Karpas-422 (cell line): Measurements from ENCODE around the gene VPS13A. TPM values are rescaled to one million over a fixed set of nuclear protein-coding genes. Genes with fewer than 3 reads are reported as not detected.

ENCODE experiments used
- DNase-seq: peaks from one replicate; pipeline ENCODE4 v3.0.0-alpha.2; 2015
- H2AFZ ChIP-seq: fragments of 200-600 bp; sonication (generic); 2 replicates; pipeline ENCODE4 v1.6.1; 2014; ENCODE audit warnings: antibody characterized with exemption, low read length, mixed read lengths
- H3K27ac ChIP-seq: fragments of 200-600 bp; sonication (generic); 2 replicates; pipeline ENCODE4 v1.5.1; 2014; ENCODE audit warnings: mild to moderate bottlenecking, low read length, moderate library complexity
- H3K27me3 ChIP-seq: fragments of 200-600 bp; sonication (generic); 2 replicates; pipeline ENCODE4 v1.6.1; 2014; ENCODE audit warnings: low read length, mixed read lengths
- H3K36me3 ChIP-seq: fragments of 200-600 bp; sonication (generic); 2 replicates; pipeline ENCODE4 v1.6.1; 2014; ENCODE audit warnings: low read length, mixed read lengths; ENCODE audit not compliant: insufficient read depth
- H3K4me1 ChIP-seq: fragments of 200-600 bp; sonication (generic); 2 replicates; pipeline ENCODE4 v1.6.1; 2014; ENCODE audit warnings: mild to moderate bottlenecking, low read length, mixed read lengths
- H3K4me2 ChIP-seq: fragments of 200-600 bp; sonication (generic); 2 replicates; pipeline ENCODE4 v1.6.1; 2014; ENCODE audit warnings: low read length, low read depth, mild to moderate bottlenecking; ENCODE audit not compliant: poor library complexity, severe bottlenecking
- H3K4me3 ChIP-seq: fragments of 200-600 bp; sonication (generic); 2 replicates; pipeline ENCODE4 v1.5.1; 2014; ENCODE audit warnings: mild to moderate bottlenecking, antibody characterized with exemption, low read length, mixed read lengths
- H3K79me2 ChIP-seq: fragments of 200-600 bp; sonication (generic); 2 replicates; pipeline ENCODE4 v1.6.1; 2014; ENCODE audit warnings: mild to moderate bottlenecking, low read length, mixed read lengths
- H3K9ac ChIP-seq: fragments of 200-600 bp; sonication (generic); 2 replicates; pipeline ENCODE4 v1.6.0; 2014; ENCODE audit warnings: low read length
- H3K9me2 ChIP-seq: fragments of 200-600 bp; sonication (generic), shearing (Covaris generic); replicated peaks from 2 replicates; pipeline ENCODE4 v1.6.0; 2014; ENCODE audit warnings: mild to moderate bottlenecking, low read length, moderate library complexity; ENCODE audit not compliant: insufficient read depth
- H3K9me3 ChIP-seq: fragments of 300-700, 200-600 bp; sonication (generic); 2 replicates; pipeline ENCODE4 v1.6.1; 2014; ENCODE audit warnings: low read length, mixed read lengths
- H4K20me1 ChIP-seq: fragments of 200-600 bp; sonication (generic); 2 replicates; pipeline ENCODE4 v1.6.1; 2014; ENCODE audit warnings: mild to moderate bottlenecking, antibody characterized with exemption, low read length, low read depth; ENCODE audit not compliant: insufficient read depth
- total RNA-seq: library from RNA; depleted of rRNA; stranded (reverse); fragments of >200 nt; shearing (Covaris generic); gene quantifications from 2 replicates; pipeline ENCODE4 v1.2.3, GENCODE V29; 2014; ENCODE audit warnings: low replicate concordance; rRNA removed

The VPS13A gene
- 47.3 and 141 TPM in 2 replicates for total RNA-seq

DNA sequence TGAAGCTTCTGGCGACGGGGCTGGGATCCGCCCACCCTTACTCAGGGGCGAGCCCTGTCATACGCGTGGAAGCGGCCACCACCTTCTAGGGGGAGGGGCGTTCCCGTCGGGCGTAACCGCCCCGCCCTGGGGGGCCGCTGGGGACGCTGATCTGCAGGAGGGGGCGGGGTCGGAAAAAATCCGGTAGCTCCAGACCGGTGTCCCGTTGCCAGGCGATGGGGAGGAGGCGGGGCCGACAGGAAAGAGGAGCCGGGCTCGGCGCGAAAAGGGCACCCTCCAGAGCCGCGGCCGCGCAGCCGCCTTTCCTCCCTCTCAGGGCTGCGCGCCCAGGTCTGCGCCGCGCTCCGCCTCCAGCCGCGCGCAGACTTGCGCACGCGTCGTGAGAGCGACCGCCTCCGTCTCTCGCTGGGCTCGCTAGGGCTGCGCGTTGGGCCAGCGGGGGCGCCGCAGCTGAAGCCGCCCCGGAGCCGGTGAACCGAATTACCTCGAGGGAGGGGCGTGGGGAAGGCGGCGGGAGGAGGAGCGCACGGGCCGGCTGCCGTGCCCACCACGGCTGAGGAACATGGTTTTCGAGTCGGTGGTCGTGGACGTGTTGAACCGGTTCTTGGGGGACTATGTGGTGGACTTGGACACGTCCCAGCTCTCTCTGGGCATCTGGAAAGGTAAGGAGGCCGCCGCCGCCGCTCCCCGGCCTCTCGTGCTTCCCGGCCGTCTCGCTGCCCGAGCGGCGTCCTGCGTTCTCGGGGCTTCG, at the start of gene VPS13A:
VPS13A (plus strand) TSS at position 392 of the 751 bp plus-strand sequence; CDS start at position 563, 171 bp downstream.
- Histone ChIP-seq H3K79me2 (peaks cover 47% of the 10 kb centered on the region), H3K4me1 (peaks cover 32% of the 10 kb centered on the region), H2AFZ (peak within 1 kb of the TSS; percentile 92), H3K4me2 (peak within 1 kb of the TSS; percentile 85), H3K27me3 (no peaks in the 10 kb centered on the region), H3K4me3 (peak within 1 kb of the TSS; percentile 87), H4K20me1 (no peaks in the 10 kb centered on the region), H3K9ac (peak within 1 kb of the TSS; percentile 94), H3K9me2 (no peaks in the 10 kb centered on the region), H3K27ac (peak within 1 kb of the TSS; percentile 49), H3K36me3 (peaks cover 5% of the 10 kb centered on the region; the same call in 1 of the 2 replicates), H3K9me3 (no peaks in the 10 kb centered on the region)
- peak; percentile 99 for DNase-seq

GRCh38 chr9:77128125-77128789, 49.1 kb upstream of the VPS13A start:
- Histone ChIP-seq H3K4me3 (no peak overlapping the region), H3K9ac (no peak overlapping the region), H3K9me2 (no peaks in the 10 kb centered on the region), H3K27me3 (no peaks in the 10 kb centered on the region; the same call in 1 of the 2 replicates), H3K4me1 (no peaks in the 10 kb centered on the region), H3K36me3 (no peaks in the 10 kb centered on the region), H3K27ac (no peak overlapping the region), H4K20me1 (no peaks in the 10 kb centered on the region), H2AFZ (no peak overlapping the region), H3K9me3 (no peaks in the 10 kb centered on the region), H3K79me2 (no peaks in the 10 kb centered on the region), H3K4me2 (no peak overlapping the region)
- no peak for DNase-seq

DNA sequence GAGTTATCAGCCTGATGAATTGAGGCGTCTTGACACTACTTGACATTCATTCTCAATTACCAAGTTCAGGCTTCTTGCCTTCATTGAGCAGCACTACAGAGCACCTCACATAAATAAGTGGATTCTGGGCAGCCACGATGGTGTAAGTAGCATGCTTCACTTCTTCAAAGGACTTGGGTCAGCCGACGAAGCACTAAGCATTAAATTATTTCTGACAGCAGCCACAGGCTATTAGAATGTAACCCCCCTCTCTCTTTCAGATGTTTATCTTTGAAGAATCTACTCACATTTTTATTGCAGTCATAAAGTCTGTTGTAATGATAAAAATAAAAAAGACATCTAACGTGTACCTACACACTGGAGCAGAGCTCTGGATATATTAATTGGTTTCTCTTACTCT, 45.9 kb upstream of the VPS13A start:
- Histone ChIP-seq H3K9me3 (no peaks in the 10 kb centered on the region), H3K27ac (no peak overlapping the region), H3K36me3 (no peaks in the 10 kb centered on the region), H2AFZ (no peak overlapping the region), H3K9me2 (no peaks in the 10 kb centered on the region), H3K4me2 (no peak overlapping the region), H3K79me2 (no peaks in the 10 kb centered on the region), H4K20me1 (no peaks in the 10 kb centered on the region), H3K27me3 (no peaks in the 10 kb centered on the region), H3K4me3 (no peak overlapping the region), H3K9ac (no peak overlapping the region), H3K4me1 (no peaks in the 10 kb centered on the region)
- no peak for DNase-seq

GRCh38 chr9:77133011-77133410, 44.3 kb upstream of the VPS13A start:
- Histone ChIP-seq H4K20me1 (no peaks in the 10 kb centered on the region), H3K9me3 (no peaks in the 10 kb centered on the region), H3K79me2 (no peaks in the 10 kb centered on the region), H3K4me2 (no peak overlapping the region), H3K27me3 (no peaks in the 10 kb centered on the region), H3K27ac (no peak overlapping the region), H3K9me2 (no peaks in the 10 kb centered on the region), H3K4me3 (no peak overlapping the region), H3K4me1 (no peaks in the 10 kb centered on the region), H3K9ac (no peak overlapping the region), H3K36me3 (no peaks in the 10 kb centered on the region), H2AFZ (no peak overlapping the region)
- DNase-seq = no peak

DNA sequence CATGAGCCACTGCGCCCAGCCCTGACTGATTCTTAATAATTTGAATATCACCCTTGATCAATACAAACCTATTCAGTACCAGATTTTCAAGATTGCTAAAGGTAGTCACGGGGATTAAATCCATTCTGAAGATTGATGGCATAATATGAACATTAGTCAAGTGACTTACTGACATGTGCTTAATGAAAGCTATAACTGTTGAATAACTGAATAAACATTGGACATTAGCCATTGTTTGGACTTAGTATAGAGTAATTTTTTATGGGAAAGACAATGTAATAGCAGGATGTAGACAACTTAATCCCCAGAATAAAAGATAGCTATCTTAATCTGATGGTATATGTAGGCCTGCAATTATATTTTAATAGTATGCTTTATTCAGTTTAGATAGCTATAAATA, 35.0 kb upstream of the VPS13A start:
- no peaks in the 10 kb centered on the region for H3K27me3 ChIP-seq
- no peaks in the 10 kb centered on the region for H3K36me3 ChIP-seq
- no peak for DNase-seq
- H2AFZ ChIP-seq = no peak overlapping the region
- no peaks in the 10 kb centered on the region for H4K20me1 ChIP-seq
- no peaks in the 10 kb centered on the region for H3K4me1 ChIP-seq
- H3K79me2 ChIP-seq = no peaks in the 10 kb centered on the region
- H3K9me3 ChIP-seq = no peaks in the 10 kb centered on the region
- no peak overlapping the region for H3K4me2 ChIP-seq
- no peak overlapping the region for H3K4me3 ChIP-seq
- no peak overlapping the region for H3K27ac ChIP-seq
- no peak overlapping the region for H3K9ac ChIP-seq
- no peaks in the 10 kb centered on the region for H3K9me2 ChIP-seq

DNA sequence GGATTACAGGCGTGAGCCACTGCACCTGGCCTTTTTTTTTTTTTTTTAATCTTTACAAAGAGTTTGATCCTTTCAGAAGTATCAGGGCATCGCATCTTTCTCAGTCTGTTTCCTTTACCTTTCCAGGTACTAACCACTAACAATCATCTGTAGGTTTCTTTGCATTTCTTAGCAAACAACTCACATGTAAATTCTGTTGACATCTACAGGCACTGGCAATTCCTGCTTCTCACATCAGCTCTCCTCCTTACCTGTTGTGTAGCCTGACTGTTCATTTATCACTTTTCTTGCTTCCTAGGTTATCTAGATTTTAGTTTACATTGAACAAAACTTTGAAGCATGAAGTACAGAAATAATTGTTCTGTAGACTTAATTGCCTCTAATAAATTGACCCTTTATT, 27.5 kb upstream of the VPS13A start:
- H3K27ac ChIP-seq = no peak overlapping the region
- H3K4me2 ChIP-seq = no peak overlapping the region
- H3K4me1 ChIP-seq = no peaks in the 10 kb centered on the region
- no peaks in the 10 kb centered on the region for H4K20me1 ChIP-seq
- no peaks in the 10 kb centered on the region for H3K36me3 ChIP-seq
- H3K27me3 ChIP-seq = no peaks in the 10 kb centered on the region
- no peak for DNase-seq
- H3K9me2 ChIP-seq = no peaks in the 10 kb centered on the region
- H3K9me3 ChIP-seq = no peaks in the 10 kb centered on the region
- H3K79me2 ChIP-seq = no peaks in the 10 kb centered on the region
- H3K4me3 ChIP-seq = no peak overlapping the region
- H2AFZ ChIP-seq = no peak overlapping the region
- H3K9ac ChIP-seq = no peak overlapping the region

DNA sequence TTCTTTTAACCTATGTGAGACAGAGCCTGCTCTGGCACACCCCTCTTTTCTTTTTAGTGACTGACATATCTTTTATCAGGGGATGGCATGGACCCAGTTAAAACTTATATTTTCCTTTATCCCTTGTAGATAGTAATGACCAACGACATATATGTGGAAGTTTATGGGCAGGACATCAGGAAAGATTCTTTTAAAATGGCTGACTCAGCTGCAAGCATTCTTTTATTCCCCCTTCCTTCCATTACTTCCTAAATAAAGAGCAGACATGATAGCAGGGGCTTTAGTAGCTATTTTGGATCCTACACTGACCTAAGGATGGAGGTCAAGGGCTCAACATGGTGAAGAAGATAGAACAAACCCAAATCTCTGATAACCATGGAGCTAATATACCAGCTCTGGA, 25.0 kb upstream of the VPS13A start:
- Histone ChIP-seq H3K27ac (no peak overlapping the region), H3K79me2 (no peaks in the 10 kb centered on the region), H3K36me3 (no peaks in the 10 kb centered on the region), H3K9me3 (no peaks in the 10 kb centered on the region), H3K4me3 (no peak overlapping the region), H3K4me2 (no peak overlapping the region), H3K4me1 (no peaks in the 10 kb centered on the region), H3K9me2 (no peaks in the 10 kb centered on the region), H3K9ac (no peak overlapping the region), H2AFZ (no peak overlapping the region), H4K20me1 (no peaks in the 10 kb centered on the region), H3K27me3 (no peaks in the 10 kb centered on the region)
- no peak for DNase-seq

- Histone ChIP-seq H3K79me2 (no peaks in the 10 kb centered on the region), H3K4me2 (no peak overlapping the region), H3K9me3 (no peaks in the 10 kb centered on the region), H3K36me3 (no peaks in the 10 kb centered on the region), H3K4me1 (no peaks in the 10 kb centered on the region), H3K27ac (no peak overlapping the region), H3K9me2 (no peaks in the 10 kb centered on the region), H2AFZ (no peak overlapping the region), H3K27me3 (no peaks in the 10 kb centered on the region), H3K9ac (no peak overlapping the region), H3K4me3 (no peak overlapping the region), H4K20me1 (no peaks in the 10 kb centered on the region)
- DNase-seq = no peak
Observed at GRCh38 chr9:77156646-77157371, 20.5 kb upstream of the VPS13A start.
